HG03175 (cell line): ENCODE measurements around the gene ASPG.

Source experiments
- ATAC-seq: cut with Tn5 transposase; IDR thresholded peaks from one replicate; pipeline ENCODE4 v1.9.1; 2021; ENCODE audit warnings: mild to moderate bottlenecking, moderate library complexity; ENCODE audit not compliant: unreplicated experiment

The ASPG gene

GRCh38 chr14:104085032-104085888 is at the start of gene ASPG:
Gene ASPG, plus strand, starts transcription at chr14:104085700. Its CDS starts 71 bp downstream, at chr14:104085771.
- ATAC-seq: no peak

- ATAC-seq: no peak
Measured at GRCh38 chr14:104036212-104036611, 49.3 kb upstream of the ASPG start.

GRCh38 chr14:104037074-104037473 is 48.4 kb upstream of the ASPG start:
- ATAC-seq: no peak

GRCh38 chr14:104037903-104038302 is 47.6 kb upstream of the ASPG start:
- no peak for ATAC-seq

GRCh38 chr14:104039214-104039613 is 46.3 kb upstream of the ASPG start:
- no peak for ATAC-seq

- no peak for ATAC-seq
Measured at GRCh38 chr14:104040539-104040938, 45.0 kb upstream of the ASPG start.

GRCh38 chr14:104041430-104042104 is 43.9 kb upstream of the ASPG start:
- ATAC-seq: no peak

- no peak for ATAC-seq
Measured at GRCh38 chr14:104044016-104044415, 41.5 kb upstream of the ASPG start.

GRCh38 chr14:104047761-104048160 is 37.7 kb upstream of the ASPG start:
- ATAC-seq: no peak

GRCh38 chr14:104048758-104049507 is 36.6 kb upstream of the ASPG start:
- ATAC-seq: no peak

GRCh38 chr14:104049576-104050240 is 35.8 kb upstream of the ASPG start:
- ATAC-seq: no peak

- no peak for ATAC-seq
Measured at GRCh38 chr14:104051092-104051813, 34.2 kb upstream of the ASPG start.

- no peak for ATAC-seq
Measured at GRCh38 chr14:104054222-104054905, 31.1 kb upstream of the ASPG start.

GRCh38 chr14:104062281-104062680 is 23.2 kb upstream of the ASPG start:
- ATAC-seq: no peak

GRCh38 chr14:104064003-104064402 is 21.5 kb upstream of the ASPG start:
- no peak for ATAC-seq

- ATAC-seq: no peak
Measured at GRCh38 chr14:104066279-104066678, 19.2 kb upstream of the ASPG start.

GRCh38 chr14:104066719-104067295 is 18.7 kb upstream of the ASPG start:
- no peak for ATAC-seq

- ATAC-seq: no peak
Measured at GRCh38 chr14:104069541-104069940, 16.0 kb upstream of the ASPG start.

GRCh38 chr14:104072586-104072985 is 12.9 kb upstream of the ASPG start:
- no peak for ATAC-seq
